Gastroesophageal sphincter (tissue), 3 donors: ENCODE measurements around the gene IPO9.
A peak's percentile ranks its signal among the peaks of the same experiment; 100 is the strongest.

Experiments used
- CTCF ChIP-seq, 4 experiments: fragments of 200-600 bp in 2 of 4; fragments of 450-650 bp in 2 of 4; sonication (generic) in 1 of 4; IDR thresholded peaks; one replicate each; pipeline ENCODE4 v1.5.1; 2017 to 2019; ENCODE audit warnings: antibody characterized with exemption in 4 of 4, mild to moderate bottlenecking in 2 of 4, moderate library complexity in 2 of 4
- EP300 ChIP-seq: sonication (generic); formaldehyde crosslinking; IDR thresholded peaks from one replicate; pipeline ENCODE4 v1.6.1; 2017; ENCODE audit warnings: antibody characterized with exemption, mild to moderate bottlenecking

GRCh38 chr1:201895120-201895665, 66.2 kb downstream of the IPO9 start:
- TF ChIP-seq EP300 (no peak), CTCF (IDR thresholded peaks at IDR 0.05) (peak in 1 of 4 experiments; percentile 3)
